Measurements from ENCODE around the gene POU2AF2. TPM values are rescaled to one million over a fixed set of nuclear protein-coding genes. Genes with fewer than 3 reads are reported as not detected.

Gene POU2AF2
- total and polyA plus RNA-seq, 3 experiments from 2014 or later = not detected

GRCh38 chr11:111236383-111236782, 9.1 kb upstream of the POU2AF2 start:
- no peaks in the 10 kb centered on the region for H3K27me3 ChIP-seq (ENCODE audit: insufficient read depth, low read length, poor library complexity, severe bottlenecking)
- Mint-ChIP-seq H3K9me3 (no peaks in the 10 kb centered on the region), H3K36me3 (no peaks in the 10 kb centered on the region), H3K27ac (no peak overlapping the region), H3K27me3 (peaks cover 24 to 37% of the 10 kb centered on the region in 2 donors), H3K4me3 (no peak overlapping the region), H3K4me1 (no peaks in the 10 kb centered on the region)
- no peak for DNase-seq
- H3K36me3 ChIP-seq (ENCODE audit: insufficient read depth, low read length) = no peaks in the 10 kb centered on the region
- ChIA-PET CTCF (no interaction called here), POLR2A (no interaction called here)
- H3K4me1 ChIP-seq (ENCODE audit: insufficient read depth, low read length) = no peaks in the 10 kb centered on the region
- no peak overlapping the region for H3K4me3 ChIP-seq (ENCODE audit: low read length)
- no peak overlapping the region for H3K27ac ChIP-seq (ENCODE audit: low read depth, low read length)
- no peaks in the 10 kb centered on the region for H3K9me3 ChIP-seq (ENCODE audit: low read length)

- Histone ChIP-seq H3K27me3 (ENCODE audit: insufficient read depth, low read length, poor library complexity, severe bottlenecking) (no peaks in the 10 kb centered on the region), H3K9me3 (ENCODE audit: low read length) (no peaks in the 10 kb centered on the region), H3K4me1 (ENCODE audit: insufficient read depth, low read length) (no peaks in the 10 kb centered on the region), H3K27ac (ENCODE audit: low read depth, low read length) (no peak overlapping the region), H3K4me3 (ENCODE audit: low read length) (no peak overlapping the region), H3K36me3 (ENCODE audit: insufficient read depth, low read length) (no peaks in the 10 kb centered on the region)
- peaks cover 15 to 42% of the 10 kb centered on the region in 2 donors for H3K27me3 Mint-ChIP-seq
- H3K4me1 Mint-ChIP-seq = no peaks in the 10 kb centered on the region
- H3K27ac Mint-ChIP-seq = no peak overlapping the region
- no peak for DNase-seq
- no peak overlapping the region for H3K4me3 Mint-ChIP-seq
- no peaks in the 10 kb centered on the region for H3K36me3 Mint-ChIP-seq
- ChIA-PET CTCF (no interaction called here), POLR2A (no interaction called here)
- no peaks in the 10 kb centered on the region for H3K9me3 Mint-ChIP-seq
These were observed 7.6 kb upstream of the POU2AF2 start for GRCh38 chr11:111237926-111238325.

- no peaks in the 10 kb centered on the region for H3K4me1 ChIP-seq (ENCODE audit: insufficient read depth, low read length)
- no peak overlapping the region for H3K27ac Mint-ChIP-seq
- H3K4me1 Mint-ChIP-seq = no peaks in the 10 kb centered on the region
- H3K27me3 ChIP-seq (ENCODE audit: insufficient read depth, low read length, poor library complexity, severe bottlenecking) = no peaks in the 10 kb centered on the region
- CTCF ChIA-PET = no interaction called here
- H3K27me3 Mint-ChIP-seq = peaks cover 7 to 51% of the 10 kb centered on the region in 2 donors
- H3K27ac ChIP-seq (ENCODE audit: low read depth, low read length) = no peak overlapping the region
- no peak overlapping the region for H3K4me3 Mint-ChIP-seq
- no peaks in the 10 kb centered on the region for H3K9me3 ChIP-seq (ENCODE audit: low read length)
- no peaks in the 10 kb centered on the region for H3K36me3 Mint-ChIP-seq
- no peaks in the 10 kb centered on the region for H3K9me3 Mint-ChIP-seq
- POLR2A ChIA-PET = no interaction called here
- no peaks in the 10 kb centered on the region for H3K36me3 ChIP-seq (ENCODE audit: insufficient read depth, low read length)
- H3K4me3 ChIP-seq (ENCODE audit: low read length) = no peak overlapping the region
- DNase-seq = no peak
These were observed 1.4 kb downstream of the POU2AF2 start for GRCh38 chr11:111246956-111247355.

GRCh38 chr11:111250936-111251335, 5.4 kb downstream of the POU2AF2 start:
- Mint-ChIP-seq H3K4me3 (no peak overlapping the region), H3K27ac (no peak overlapping the region), H3K36me3 (no peaks in the 10 kb centered on the region), H3K4me1 (no peaks in the 10 kb centered on the region), H3K27me3 (peaks cover 5 to 35% of the 10 kb centered on the region in 2 donors), H3K9me3 (no peaks in the 10 kb centered on the region)
- POLR2A ChIA-PET = no interaction called here
- no peaks in the 10 kb centered on the region for H3K27me3 ChIP-seq (ENCODE audit: insufficient read depth, low read length, poor library complexity, severe bottlenecking)
- CTCF ChIA-PET = no interaction called here
- H3K4me3 ChIP-seq (ENCODE audit: low read length) = no peak overlapping the region
- H3K27ac ChIP-seq (ENCODE audit: low read depth, low read length) = no peak overlapping the region
- H3K9me3 ChIP-seq (ENCODE audit: low read length) = no peaks in the 10 kb centered on the region
- DNase-seq = no peak
- H3K36me3 ChIP-seq (ENCODE audit: insufficient read depth, low read length) = no peaks in the 10 kb centered on the region
- H3K4me1 ChIP-seq (ENCODE audit: insufficient read depth, low read length) = no peaks in the 10 kb centered on the region

- H3K27ac ChIP-seq (ENCODE audit: low read depth, low read length) = no peak overlapping the region
- H3K9me3 ChIP-seq (ENCODE audit: low read length) = no peaks in the 10 kb centered on the region
- no peaks in the 10 kb centered on the region for H3K9me3 Mint-ChIP-seq
- no peaks in the 10 kb centered on the region for H3K4me1 ChIP-seq (ENCODE audit: insufficient read depth, low read length)
- no peak for DNase-seq
- ChIA-PET CTCF (no interaction called here), POLR2A (no interaction called here)
- no peak overlapping the region for H3K27ac Mint-ChIP-seq
- no peaks in the 10 kb centered on the region for H3K36me3 Mint-ChIP-seq
- peaks cover 5 to 36% of the 10 kb centered on the region in 2 donors for H3K27me3 Mint-ChIP-seq
- H3K4me1 Mint-ChIP-seq = no peaks in the 10 kb centered on the region
- no peaks in the 10 kb centered on the region for H3K36me3 ChIP-seq (ENCODE audit: insufficient read depth, low read length)
- H3K27me3 ChIP-seq (ENCODE audit: insufficient read depth, low read length, poor library complexity, severe bottlenecking) = no peaks in the 10 kb centered on the region
- H3K4me3 ChIP-seq (ENCODE audit: low read length) = no peak overlapping the region
- H3K4me3 Mint-ChIP-seq = no peak overlapping the region
These were observed 7.6 kb downstream of the POU2AF2 start for GRCh38 chr11:111253131-111253530.

GRCh38 chr11:111253630-111254029, 8.1 kb downstream of the POU2AF2 start:
- Mint-ChIP-seq H3K36me3 (no peaks in the 10 kb centered on the region), H3K4me1 (no peaks in the 10 kb centered on the region), H3K4me3 (no peak overlapping the region), H3K27me3 (peaks cover 5 to 34% of the 10 kb centered on the region in 2 donors), H3K27ac (no peak overlapping the region), H3K9me3 (no peaks in the 10 kb centered on the region)
- Histone ChIP-seq H3K27me3 (ENCODE audit: insufficient read depth, low read length, poor library complexity, severe bottlenecking) (no peaks in the 10 kb centered on the region), H3K4me1 (ENCODE audit: insufficient read depth, low read length) (no peaks in the 10 kb centered on the region), H3K27ac (ENCODE audit: low read depth, low read length) (no peak overlapping the region), H3K36me3 (ENCODE audit: insufficient read depth, low read length) (no peaks in the 10 kb centered on the region), H3K4me3 (ENCODE audit: low read length) (no peak overlapping the region), H3K9me3 (ENCODE audit: low read length) (no peaks in the 10 kb centered on the region)
- POLR2A ChIA-PET = no interaction called here
- DNase-seq = no peak
- CTCF ChIA-PET = no interaction called here

GRCh38 chr11:111258046-111258445, 12.5 kb downstream of the POU2AF2 start:
- Histone ChIP-seq H3K9me3 (ENCODE audit: low read length) (no peaks in the 10 kb centered on the region), H3K4me3 (ENCODE audit: low read length) (no peak overlapping the region), H3K27ac (ENCODE audit: low read depth, low read length) (no peak overlapping the region), H3K36me3 (ENCODE audit: insufficient read depth, low read length) (no peaks in the 10 kb centered on the region), H3K27me3 (ENCODE audit: insufficient read depth, low read length, poor library complexity, severe bottlenecking) (no peaks in the 10 kb centered on the region), H3K4me1 (ENCODE audit: insufficient read depth, low read length) (no peaks in the 10 kb centered on the region)
- Mint-ChIP-seq H3K36me3 (no peaks in the 10 kb centered on the region), H3K27ac (no peak overlapping the region), H3K9me3 (no peaks in the 10 kb centered on the region), H3K4me1 (peaks cover 0 to 5% (median 0%) of the 10 kb centered on the region in 3 donors), H3K27me3 (peaks cover 5 to 51% of the 10 kb centered on the region in 2 donors), H3K4me3 (no peak overlapping the region)
- ChIA-PET CTCF (no interaction called here), POLR2A (no interaction called here)
- DNase-seq = no peak

GRCh38 chr11:111259896-111260295, 14.4 kb downstream of the POU2AF2 start:
- ChIA-PET POLR2A (no interaction called here), CTCF (no interaction called here)
- H3K27ac Mint-ChIP-seq = no peak overlapping the region
- Histone ChIP-seq H3K27ac (ENCODE audit: low read depth, low read length) (no peak overlapping the region), H3K27me3 (ENCODE audit: insufficient read depth, low read length, poor library complexity, severe bottlenecking) (no peaks in the 10 kb centered on the region), H3K4me3 (ENCODE audit: low read length) (no peak overlapping the region), H3K9me3 (ENCODE audit: low read length) (no peaks in the 10 kb centered on the region), H3K4me1 (ENCODE audit: insufficient read depth, low read length) (no peaks in the 10 kb centered on the region), H3K36me3 (ENCODE audit: insufficient read depth, low read length) (no peaks in the 10 kb centered on the region)
- H3K9me3 Mint-ChIP-seq = no peaks in the 10 kb centered on the region
- no peak for DNase-seq
- peaks cover 5 to 52% of the 10 kb centered on the region in 2 donors for H3K27me3 Mint-ChIP-seq
- H3K4me1 Mint-ChIP-seq = peaks cover 0 to 5% (median 0%) of the 10 kb centered on the region in 3 donors
- no peak overlapping the region for H3K4me3 Mint-ChIP-seq
- no peaks in the 10 kb centered on the region for H3K36me3 Mint-ChIP-seq

- H3K4me1 Mint-ChIP-seq = peaks cover 0 to 5% (median 0%) of the 10 kb centered on the region in 3 donors
- H3K4me3 ChIP-seq (ENCODE audit: low read length) = no peak overlapping the region
- POLR2A ChIA-PET = no interaction called here
- peaks cover 5 to 46% of the 10 kb centered on the region in 2 donors for H3K27me3 Mint-ChIP-seq
- H3K4me3 Mint-ChIP-seq = no peak overlapping the region
- DNase-seq = no peak
- H3K27ac Mint-ChIP-seq = peak overlapping the region in 1 of 8 donors; percentile 16
- H3K36me3 ChIP-seq (ENCODE audit: insufficient read depth, low read length) = no peaks in the 10 kb centered on the region
- no peak overlapping the region for H3K27ac ChIP-seq (ENCODE audit: low read depth, low read length)
- H3K27me3 ChIP-seq (ENCODE audit: insufficient read depth, low read length, poor library complexity, severe bottlenecking) = no peaks in the 10 kb centered on the region
- CTCF ChIA-PET = no interaction called here
- H3K36me3 Mint-ChIP-seq = no peaks in the 10 kb centered on the region
- H3K9me3 Mint-ChIP-seq = no peaks in the 10 kb centered on the region
- H3K9me3 ChIP-seq (ENCODE audit: low read length) = no peaks in the 10 kb centered on the region
- no peaks in the 10 kb centered on the region for H3K4me1 ChIP-seq (ENCODE audit: insufficient read depth, low read length)
These were observed 15.3 kb downstream of the POU2AF2 start for GRCh38 chr11:111260811-111261210.

Data from CD8-positive, alpha-beta memory T cell (primary cell).